Measurements from ENCODE around the gene IRX3.

The IRX3 gene

GRCh38 chr16:54286366-54287130 lies at the start of gene IRX3:
TSS of gene IRX3 (minus strand) at chr16:54286787. CDS start at chr16:54286050, 737 bp downstream.
- DNase-seq = no peak

- DNase-seq = no peak
Observed at GRCh38 chr16:54335230-54335629, 48.6 kb upstream of the IRX3 start.

- DNase-seq = no peak
Observed at GRCh38 chr16:54334208-54334607, 47.6 kb upstream of the IRX3 start.

DNA sequence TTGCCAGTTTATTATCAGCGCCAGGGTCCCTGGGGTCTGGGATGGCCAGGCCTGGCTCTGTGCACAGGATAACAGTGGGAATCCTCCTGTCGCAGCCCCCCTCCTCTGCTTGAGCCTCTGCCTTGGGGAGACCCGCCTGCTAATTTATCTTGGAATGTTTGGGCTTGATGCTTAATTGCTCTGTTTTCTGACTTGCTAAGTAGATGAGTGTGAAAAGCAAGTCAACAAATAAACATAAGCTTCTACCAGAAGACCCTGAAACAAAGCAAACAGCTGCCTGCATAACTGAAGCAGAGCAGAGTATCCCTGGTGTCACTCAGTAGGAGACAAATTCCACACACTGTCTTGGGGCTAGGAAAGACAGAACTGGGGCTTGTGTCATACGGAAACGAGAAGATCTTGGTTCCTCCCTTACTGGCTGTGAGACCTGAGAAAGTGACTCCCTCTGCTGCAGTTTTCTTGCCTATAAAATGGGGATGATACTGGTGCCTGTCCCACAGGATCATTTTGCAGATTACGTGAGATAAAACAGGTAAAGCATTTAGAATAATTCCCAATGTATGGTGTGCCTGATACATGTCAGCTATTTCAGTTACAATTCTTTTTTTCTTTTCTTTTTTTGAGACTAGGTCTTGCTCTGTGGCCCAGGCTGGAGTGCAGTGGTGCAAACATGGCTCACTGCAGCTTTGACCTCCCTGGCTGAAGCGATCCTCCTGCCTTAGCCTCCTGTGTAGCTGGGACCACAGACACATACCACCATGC lies 44.8 kb upstream of the IRX3 start:
- DNase-seq = no peak

- no peak for DNase-seq
Observed at GRCh38 chr16:54327609-54328008, 41.0 kb upstream of the IRX3 start.

DNA sequence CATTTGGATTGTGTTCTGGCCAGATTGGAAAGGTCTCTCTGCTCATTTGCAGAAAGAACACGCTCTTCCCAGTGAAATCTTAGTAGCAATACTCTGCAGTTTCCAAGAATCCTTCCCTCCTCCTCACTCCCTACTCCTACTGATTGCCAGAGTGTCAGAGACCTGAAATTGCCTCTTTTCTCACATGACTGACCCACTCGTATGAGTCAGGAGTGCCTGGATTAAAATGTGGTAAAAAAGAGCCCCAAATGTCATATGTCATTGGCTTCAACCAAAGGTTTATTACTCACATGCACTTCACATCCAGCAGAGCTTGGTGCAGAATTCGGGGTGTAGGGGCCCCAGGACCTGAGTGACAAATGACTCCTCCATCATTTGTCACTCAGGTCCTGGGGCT lies 39.7 kb upstream of the IRX3 start:
- DNase-seq = no peak

DNA sequence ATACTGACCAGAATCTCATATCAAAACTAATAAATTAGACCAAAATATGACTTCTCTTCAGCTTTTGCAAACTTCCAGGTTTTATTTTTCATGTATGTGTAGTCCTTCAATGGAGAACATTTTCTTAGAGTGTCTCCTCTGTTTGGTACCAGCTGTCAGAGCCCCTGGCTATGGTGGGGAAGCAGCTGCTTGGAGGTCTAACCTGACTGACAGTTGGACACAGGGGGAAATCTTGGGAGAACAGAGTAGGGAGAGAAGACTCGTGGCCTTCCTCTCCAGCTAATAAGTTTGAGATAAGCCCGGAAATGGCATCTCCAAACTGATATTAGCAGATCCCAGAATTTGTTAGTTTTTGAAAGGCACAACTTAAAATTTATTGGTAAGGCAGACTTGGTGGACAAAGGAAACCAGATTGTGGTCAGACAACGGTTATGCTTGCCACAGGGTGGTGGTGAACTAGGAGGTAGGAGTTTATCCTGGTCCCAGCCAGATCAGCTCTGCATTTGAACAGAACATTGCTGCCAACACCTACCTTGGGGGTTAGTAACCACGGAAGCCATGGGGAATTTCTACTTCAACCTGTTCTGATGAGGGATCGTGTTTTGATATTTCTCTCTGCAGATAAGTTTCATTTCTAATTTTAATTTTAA lies 39.2 kb upstream of the IRX3 start:
- no peak for DNase-seq

GRCh38 chr16:54324716-54325115 lies 38.1 kb upstream of the IRX3 start:
- DNase-seq = no peak

DNA sequence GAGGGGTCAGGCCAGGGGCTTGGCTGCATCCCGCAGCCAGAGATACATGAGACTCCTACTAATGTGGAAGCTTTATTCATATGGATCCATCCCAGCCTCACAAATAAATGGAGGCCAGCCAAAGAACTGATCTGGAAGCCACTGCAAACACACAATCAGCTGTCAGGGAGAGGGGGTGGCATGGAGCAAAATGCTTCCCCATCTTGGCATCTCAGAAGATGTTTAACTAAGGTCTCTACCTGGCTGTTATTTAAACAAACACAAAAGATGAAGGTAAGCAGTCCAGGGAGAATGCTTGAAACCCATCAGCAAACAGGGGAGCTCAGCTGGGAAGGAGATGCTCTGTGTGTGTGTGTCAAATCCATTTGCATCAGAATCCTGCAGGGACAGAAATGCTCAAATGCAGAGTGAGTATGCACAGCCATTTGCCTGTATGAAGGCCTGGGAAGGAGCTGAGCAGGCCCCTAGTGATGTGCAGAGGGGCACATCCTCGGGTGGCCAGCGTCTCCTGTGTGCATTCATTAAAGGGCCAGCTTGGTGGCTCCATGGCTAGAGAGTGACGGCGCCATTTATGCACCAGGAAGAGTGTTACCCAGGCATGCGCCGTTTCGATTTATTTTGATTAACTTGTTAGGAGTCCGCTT lies 34.2 kb upstream of the IRX3 start:
- DNase-seq = no peak

DNA sequence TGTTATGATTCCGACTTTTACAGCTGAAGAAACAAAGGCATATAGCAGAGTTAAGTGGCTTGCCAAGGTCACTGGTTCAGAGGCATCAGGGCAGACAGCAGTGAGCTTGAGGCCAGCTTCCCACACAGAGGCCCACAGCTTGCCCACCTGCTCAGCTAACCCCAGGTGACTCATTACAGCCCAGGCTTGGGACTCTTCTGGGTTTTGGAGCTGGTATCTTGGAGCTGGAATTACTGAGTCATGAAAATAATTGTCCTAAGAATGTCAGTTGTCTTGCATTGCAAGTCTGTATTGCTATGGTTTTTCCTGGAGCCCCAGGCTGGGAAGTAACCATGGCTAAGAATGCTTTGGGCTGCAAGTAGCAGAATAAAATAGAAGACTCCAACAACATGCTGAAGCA lies 32.4 kb upstream of the IRX3 start:
- DNase-seq = no peak

- no peak for DNase-seq
Observed at GRCh38 chr16:54317101-54317611, 30.6 kb upstream of the IRX3 start.

DNA sequence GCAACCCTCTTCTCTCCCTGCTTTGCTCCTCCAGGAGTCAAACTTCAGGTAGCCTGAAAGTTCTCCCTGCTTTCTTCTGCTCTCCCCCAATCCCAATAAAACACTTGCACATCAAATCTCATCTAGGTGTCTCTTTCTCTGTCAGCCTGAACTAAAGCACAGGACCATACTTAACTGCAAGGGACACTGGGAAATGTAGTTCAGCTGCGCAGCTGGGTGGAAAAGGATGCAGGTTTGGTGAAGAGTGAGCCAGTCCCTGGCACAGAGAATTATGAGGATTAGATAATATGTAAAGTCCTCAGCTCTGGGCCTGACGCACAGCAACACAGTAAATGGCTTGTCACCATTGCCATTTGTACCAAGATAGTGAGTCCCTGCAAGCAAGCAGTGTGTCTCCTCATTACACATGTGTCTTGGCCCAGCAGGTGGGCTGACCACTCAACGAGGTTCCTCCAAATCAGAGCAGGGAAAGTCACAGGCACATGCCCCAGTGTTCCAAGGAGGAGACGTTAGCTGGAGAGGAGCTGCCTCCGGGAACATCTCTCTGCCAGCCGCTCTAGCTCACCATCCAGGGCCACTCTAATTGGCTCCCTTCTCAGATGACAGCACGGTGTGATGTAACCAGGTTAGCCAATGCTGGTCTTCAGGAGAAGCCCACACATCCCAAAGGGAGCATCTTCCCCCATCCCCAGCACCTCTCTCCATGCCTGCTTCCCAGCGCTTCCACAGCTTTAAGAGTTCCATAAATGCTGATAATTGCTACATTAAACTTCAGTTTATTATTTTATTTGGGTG lies 29.7 kb upstream of the IRX3 start:
- no peak for DNase-seq

- no peak for DNase-seq
Observed at GRCh38 chr16:54313789-54314188, 27.2 kb upstream of the IRX3 start.

DNA sequence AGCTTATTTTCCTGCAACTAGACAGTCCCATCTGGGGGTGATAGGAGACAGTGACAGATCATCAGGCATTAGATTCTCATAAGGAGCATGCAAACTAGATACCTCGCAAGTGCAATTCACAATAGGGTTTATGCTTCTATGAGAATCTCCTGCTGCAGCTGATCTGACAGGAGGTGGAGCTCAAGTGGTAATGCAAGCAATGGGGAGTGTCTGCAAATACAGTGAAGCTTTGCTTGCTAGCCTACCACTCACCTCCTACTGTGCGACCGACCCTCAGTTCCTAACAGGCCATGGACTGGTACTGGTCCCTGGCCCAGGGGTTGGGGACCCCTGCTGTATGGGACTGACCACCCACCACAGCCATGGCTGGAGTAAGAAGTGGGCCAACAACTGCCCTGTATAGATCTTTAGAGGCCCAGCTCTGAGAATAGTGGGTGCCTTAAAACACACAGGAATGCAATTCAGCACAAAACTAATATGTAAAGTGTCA lies 26.0 kb upstream of the IRX3 start:
- no peak for DNase-seq

DNA sequence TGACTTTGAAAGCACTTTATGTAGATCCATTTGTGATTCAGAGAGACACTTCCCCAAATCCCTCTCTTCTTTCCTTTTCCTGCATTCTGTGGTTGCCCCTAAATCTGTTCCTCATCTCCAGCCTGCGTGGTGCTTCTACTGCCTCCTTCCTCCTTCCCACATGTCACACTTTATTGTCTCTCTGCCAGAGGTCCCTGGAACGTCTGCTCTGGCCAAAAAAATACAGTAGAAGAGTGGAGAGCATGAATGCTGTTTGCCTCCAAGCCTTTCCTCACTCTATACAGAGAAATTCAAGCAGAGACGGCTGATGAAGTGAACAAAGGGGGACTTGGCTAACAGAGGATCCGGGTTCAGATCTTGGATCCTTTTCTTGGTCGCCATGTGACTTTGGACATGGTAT lies 22.8 kb upstream of the IRX3 start:
- no peak for DNase-seq

GRCh38 chr16:54305080-54305479 lies 18.5 kb upstream of the IRX3 start:
- DNase-seq = no peak

GRCh38 chr16:54303613-54304012 lies 17.0 kb upstream of the IRX3 start:
- DNase-seq = no peak

DNA sequence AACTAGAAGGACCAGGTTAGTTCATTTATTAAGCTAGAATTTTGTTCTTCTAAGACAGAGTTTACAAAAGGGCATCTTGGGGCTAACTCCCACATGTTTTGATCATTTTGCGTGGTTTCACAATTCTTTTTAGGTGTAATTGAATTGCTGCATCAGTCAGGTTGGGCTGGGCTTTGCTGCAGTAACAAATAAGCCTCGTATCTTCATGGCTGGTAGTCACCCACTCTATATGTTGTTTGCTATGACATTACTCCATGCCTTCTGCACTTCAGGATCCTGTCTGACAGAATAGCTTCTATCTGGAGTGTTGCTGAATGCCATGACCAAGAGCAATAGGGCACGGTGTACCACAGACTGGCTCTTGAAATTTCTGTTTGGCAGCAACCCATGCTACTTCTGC lies 10.6 kb upstream of the IRX3 start:
- DNase-seq = no peak

DNA sequence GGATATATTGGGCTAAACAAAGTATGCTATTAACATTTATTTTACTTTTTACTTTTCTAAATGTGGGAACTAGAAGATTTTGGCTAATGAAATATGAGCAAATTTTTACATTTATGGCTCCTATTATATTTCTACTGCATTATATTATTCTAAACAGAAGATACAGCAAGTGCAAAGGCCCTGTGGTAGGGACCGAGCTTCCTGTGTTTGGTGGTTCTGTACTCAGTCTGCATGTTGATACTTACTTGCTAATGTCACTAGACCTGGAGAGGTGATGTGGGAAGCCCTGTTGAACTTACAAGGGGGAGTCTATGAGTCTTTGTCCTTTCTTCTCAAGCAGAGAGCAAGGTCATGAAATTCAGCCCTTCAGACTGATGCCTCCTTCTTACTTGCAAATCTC lies 10.0 kb upstream of the IRX3 start:
- DNase-seq = no peak

GRCh38 chr16:54291656-54292487 lies 5.3 kb upstream of the IRX3 start:
- no peak for DNase-seq

Measured in CD4-positive, alpha-beta T cell treated with Interleukin-17A for 4 hours (primary cell).